ENCODE results near the gene B4GALNT1.
"Not testable (repeated sequence)": the region's sequence is repeated elsewhere in the genome, so short reads cannot be mapped to it uniquely, and the experiment has no call there.

B4GALNT1 gene

GRCh38 chr12:57636731-57637130, 3.7 kb upstream of the B4GALNT1 start:
- not testable (repeated sequence) for H3K36me3 ChIP-seq (ENCODE audit: insufficient read depth, low read length); H3K9ac ChIP-seq (ENCODE audit: low read depth, low read length); H3K4me3 ChIP-seq (ENCODE audit: low read length); H3K4me1 ChIP-seq (ENCODE audit: insufficient read depth, low read length); H3K9me3 ChIP-seq (ENCODE audit: insufficient read depth, low read depth, low read length); H3K27ac ChIP-seq (ENCODE audit: low read depth, low read length)
- peaks cover 38% of the 10 kb centered on the region for H3K27me3 ChIP-seq (ENCODE audit: insufficient read depth, low read length)
- WGBS = 89% methylated on average over 9 of the region's 9 CpGs

- H3K4me3 ChIP-seq (ENCODE audit: low read length) = peak overlapping the region; percentile 59
- H3K9me3 ChIP-seq (ENCODE audit: insufficient read depth, low read depth, low read length) = no peaks in the 10 kb centered on the region
- H3K36me3 ChIP-seq (ENCODE audit: insufficient read depth, low read length) = no peaks in the 10 kb centered on the region
- peaks cover 12% of the 10 kb centered on the region for H3K4me1 ChIP-seq (ENCODE audit: insufficient read depth, low read length)
- H3K9ac ChIP-seq (ENCODE audit: low read depth, low read length) = 0 out of 2 replicates have a peak overlapping the region, but pooled peaks have one; percentile 55
- no peak overlapping the region for H3K27ac ChIP-seq (ENCODE audit: low read depth, low read length)
- WGBS = under 1% methylated on average over 67 of the region's 67 CpGs
- peaks cover 82% of the 10 kb centered on the region for H3K27me3 ChIP-seq (ENCODE audit: insufficient read depth, low read length)
These were observed 686 bp downstream of the B4GALNT1 start for GRCh38 chr12:57632073-57632957.

- Histone ChIP-seq H3K9me3 (ENCODE audit: insufficient read depth, low read depth, low read length) (no peaks in the 10 kb centered on the region), H3K27ac (ENCODE audit: low read depth, low read length) (no peak overlapping the region), H3K4me1 (ENCODE audit: insufficient read depth, low read length) (peaks cover 12% of the 10 kb centered on the region), H3K36me3 (ENCODE audit: insufficient read depth, low read length) (no peaks in the 10 kb centered on the region), H3K4me3 (ENCODE audit: low read length) (peak overlapping the region; percentile 59), H3K9ac (ENCODE audit: low read depth, low read length) (no peak overlapping the region), H3K27me3 (ENCODE audit: insufficient read depth, low read length) (peaks cover 89% of the 10 kb centered on the region)
- 3% methylated on average over 26 of the region's 26 CpGs for WGBS
These were observed 1.4 kb downstream of the B4GALNT1 start for GRCh38 chr12:57631566-57632072.

- 67% methylated on average over 6 of the region's 6 CpGs for WGBS
- no peak overlapping the region for H3K9ac ChIP-seq (ENCODE audit: low read depth, low read length)
- H3K4me3 ChIP-seq (ENCODE audit: low read length) = no peak overlapping the region
- H3K27ac ChIP-seq (ENCODE audit: low read depth, low read length) = no peak overlapping the region
- no peaks in the 10 kb centered on the region for H3K9me3 ChIP-seq (ENCODE audit: insufficient read depth, low read depth, low read length)
- no peaks in the 10 kb centered on the region for H3K36me3 ChIP-seq (ENCODE audit: insufficient read depth, low read length)
- H3K27me3 ChIP-seq (ENCODE audit: insufficient read depth, low read length) = peaks cover 96% of the 10 kb centered on the region
- H3K4me1 ChIP-seq (ENCODE audit: insufficient read depth, low read length) = peaks cover 12% of the 10 kb centered on the region
These were observed 2.0 kb downstream of the B4GALNT1 start for GRCh38 chr12:57630891-57631433.

- WGBS = 80% methylated on average over 5 of the region's 5 CpGs
- Histone ChIP-seq H3K9me3 (ENCODE audit: insufficient read depth, low read depth, low read length) (no peaks in the 10 kb centered on the region), H3K4me1 (ENCODE audit: insufficient read depth, low read length) (peaks cover 12% of the 10 kb centered on the region), H3K4me3 (ENCODE audit: low read length) (no peak overlapping the region), H3K9ac (ENCODE audit: low read depth, low read length) (no peak overlapping the region), H3K27ac (ENCODE audit: low read depth, low read length) (no peak overlapping the region), H3K27me3 (ENCODE audit: insufficient read depth, low read length) (peaks cover 98% of the 10 kb centered on the region), H3K36me3 (ENCODE audit: insufficient read depth, low read length) (no peaks in the 10 kb centered on the region)
These were observed 3.0 kb downstream of the B4GALNT1 start for GRCh38 chr12:57629897-57630471.

- H3K27ac ChIP-seq (ENCODE audit: low read depth, low read length) = no peak overlapping the region
- peaks cover 100% of the 10 kb centered on the region for H3K27me3 ChIP-seq (ENCODE audit: insufficient read depth, low read length)
- WGBS = 88% methylated on average over 29 of the region's 29 CpGs
- H3K36me3 ChIP-seq (ENCODE audit: insufficient read depth, low read length) = no peaks in the 10 kb centered on the region
- peaks cover 12% of the 10 kb centered on the region for H3K4me1 ChIP-seq (ENCODE audit: insufficient read depth, low read length)
- no peaks in the 10 kb centered on the region for H3K9me3 ChIP-seq (ENCODE audit: insufficient read depth, low read depth, low read length)
- H3K9ac ChIP-seq (ENCODE audit: low read depth, low read length) = no peak overlapping the region
- peak overlapping the region; percentile 42; the same call in 1 of the 2 replicates for H3K4me3 ChIP-seq (ENCODE audit: low read length)
These were observed 4.5 kb downstream of the B4GALNT1 start for GRCh38 chr12:57628280-57629191.

GRCh38 chr12:57627501-57628279, 5.3 kb downstream of the B4GALNT1 start:
- peaks cover 100% of the 10 kb centered on the region for H3K27me3 ChIP-seq (ENCODE audit: insufficient read depth, low read length)
- no peaks in the 10 kb centered on the region for H3K9me3 ChIP-seq (ENCODE audit: insufficient read depth, low read depth, low read length)
- H3K4me3 ChIP-seq (ENCODE audit: low read length) = peak overlapping the region; percentile 42
- H3K36me3 ChIP-seq (ENCODE audit: insufficient read depth, low read length) = no peaks in the 10 kb centered on the region
- peaks cover 12% of the 10 kb centered on the region for H3K4me1 ChIP-seq (ENCODE audit: insufficient read depth, low read length)
- H3K9ac ChIP-seq (ENCODE audit: low read depth, low read length) = peak overlapping the region; percentile 36; the same call in 1 of the 2 replicates
- no peak overlapping the region for H3K27ac ChIP-seq (ENCODE audit: low read depth, low read length)
- WGBS = 57% methylated on average over 67 of the region's 67 CpGs

- Histone ChIP-seq H3K4me1 (ENCODE audit: insufficient read depth, low read length) (peaks cover 12% of the 10 kb centered on the region), H3K4me3 (ENCODE audit: low read length) (no peak overlapping the region), H3K9ac (ENCODE audit: low read depth, low read length) (no peak overlapping the region), H3K36me3 (ENCODE audit: insufficient read depth, low read length) (no peaks in the 10 kb centered on the region), H3K27me3 (ENCODE audit: insufficient read depth, low read length) (peaks cover 100% of the 10 kb centered on the region), H3K27ac (ENCODE audit: low read depth, low read length) (no peak overlapping the region), H3K9me3 (ENCODE audit: insufficient read depth, low read depth, low read length) (no peaks in the 10 kb centered on the region)
- 81% methylated on average over 7 of the region's 9 CpGs for WGBS
These were observed 6.0 kb downstream of the B4GALNT1 start for GRCh38 chr12:57626921-57627445.

GRCh38 chr12:57626111-57626920, 6.7 kb downstream of the B4GALNT1 start:
- Histone ChIP-seq H3K36me3 (ENCODE audit: insufficient read depth, low read length) (no peaks in the 10 kb centered on the region), H3K9me3 (ENCODE audit: insufficient read depth, low read depth, low read length) (no peaks in the 10 kb centered on the region), H3K27ac (ENCODE audit: low read depth, low read length) (no peak overlapping the region), H3K27me3 (ENCODE audit: insufficient read depth, low read length) (peaks cover 100% of the 10 kb centered on the region), H3K4me3 (ENCODE audit: low read length) (no peak overlapping the region), H3K4me1 (ENCODE audit: insufficient read depth, low read length) (peaks cover 8% of the 10 kb centered on the region), H3K9ac (ENCODE audit: low read depth, low read length) (no peak overlapping the region)
- WGBS = 89% methylated on average over 13 of the region's 13 CpGs

Measured in HUES64 (cell line).